GM19467 (cell line): ENCODE measurements around the gene ATP1B4.
"Not testable (repeated sequence)": the region's sequence is repeated elsewhere in the genome, so short reads cannot be mapped to it uniquely, and the experiment has no call there.

Experiments
- ATAC-seq: cut with Tn5 transposase; IDR thresholded peaks from one replicate; pipeline ENCODE4 v1.9.1; 2021; ENCODE audit warnings: mild to moderate bottlenecking, moderate library complexity; ENCODE audit not compliant: unreplicated experiment

The ATP1B4 gene

DNA sequence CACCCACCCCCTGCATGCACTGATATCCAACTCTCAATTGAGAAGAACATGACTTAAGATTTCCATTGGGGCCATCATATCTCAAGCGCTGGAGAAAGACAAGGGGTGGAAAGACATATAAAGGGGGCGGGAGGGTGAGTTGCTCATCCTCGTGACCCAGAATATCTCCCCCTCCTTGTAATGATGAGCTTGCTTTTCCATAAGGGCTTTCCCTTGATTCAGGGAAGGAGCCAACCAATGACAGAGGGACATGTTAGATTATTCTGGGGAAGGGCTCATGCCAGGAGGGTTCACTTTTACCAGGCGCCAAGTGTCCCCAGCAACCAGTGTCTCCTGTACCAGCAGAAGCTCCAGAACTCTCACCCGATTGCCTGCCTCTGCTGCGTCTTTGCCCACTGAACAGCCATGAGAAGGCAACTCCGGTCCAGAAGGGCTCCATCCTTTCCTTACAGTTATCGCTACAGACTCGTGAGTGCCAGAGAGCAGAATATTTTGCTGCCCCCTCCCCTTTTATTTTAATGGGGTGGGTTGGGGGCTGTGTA lies at the start of gene ATP1B4:
Gene ATP1B4, plus strand, starts transcription at position 326 of the 542 bp plus-strand sequence. Its CDS starts 80 bp downstream, at position 406.
- no peak for ATAC-seq

- no peak for ATAC-seq
Measured at GRCh38 chrX:120315776-120316175, 46.1 kb upstream of the ATP1B4 start.

DNA sequence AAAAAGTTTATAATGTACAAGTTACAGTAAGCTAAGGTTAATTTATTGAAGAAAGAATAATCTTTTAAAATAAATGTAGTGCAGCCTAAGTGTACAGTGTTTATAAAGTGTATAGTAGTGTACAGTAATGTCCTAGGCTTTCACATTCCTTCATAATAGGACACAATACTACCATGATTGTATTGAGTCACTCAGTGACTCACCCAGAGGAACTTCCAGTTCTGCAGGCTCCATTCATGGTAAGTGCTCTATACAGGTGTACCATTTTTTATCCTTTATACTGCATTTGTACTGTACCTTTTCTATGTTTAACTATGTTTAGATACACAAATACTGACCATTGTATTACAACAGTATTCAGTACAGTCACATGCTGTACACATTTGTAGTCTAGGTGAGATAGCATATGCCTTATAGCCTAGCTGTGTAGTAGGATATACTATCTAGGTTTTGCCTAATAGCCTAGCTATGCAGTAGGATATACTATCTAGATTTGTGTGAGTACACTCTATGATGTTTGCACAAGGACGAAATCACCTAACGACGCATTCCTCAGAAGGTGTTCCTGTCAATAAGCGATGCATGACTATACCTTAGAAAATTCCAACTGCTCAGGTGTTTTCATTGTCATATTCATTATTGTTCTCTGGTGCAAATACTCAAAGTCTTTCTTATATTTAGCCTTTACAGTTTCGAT lies 45.2 kb upstream of the ATP1B4 start:
- no peak for ATAC-seq

GRCh38 chrX:120318411-120318810 lies 43.5 kb upstream of the ATP1B4 start:
- ATAC-seq = no peak

GRCh38 chrX:120321520-120322281 lies 40.2 kb upstream of the ATP1B4 start:
- ATAC-seq = no peak

DNA sequence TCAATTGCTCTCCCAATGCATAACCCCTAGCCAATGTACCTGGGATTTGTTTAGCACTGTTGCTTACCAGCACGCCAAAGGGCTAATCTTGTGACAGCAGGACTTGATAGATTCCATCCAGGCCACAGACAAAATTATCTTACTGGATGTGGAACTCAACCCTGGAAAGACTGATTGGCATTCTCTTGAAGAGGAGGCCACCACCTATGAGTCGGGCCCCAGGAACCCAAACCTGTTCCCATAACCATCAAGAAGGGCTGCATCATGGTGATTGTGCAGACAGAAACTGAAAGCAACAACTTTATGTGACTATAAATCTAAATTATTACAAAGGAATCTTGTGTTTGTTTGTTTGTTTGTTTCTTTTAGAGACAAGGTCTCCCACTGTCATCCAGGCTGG lies 30.8 kb upstream of the ATP1B4 start:
- ATAC-seq = no peak

DNA sequence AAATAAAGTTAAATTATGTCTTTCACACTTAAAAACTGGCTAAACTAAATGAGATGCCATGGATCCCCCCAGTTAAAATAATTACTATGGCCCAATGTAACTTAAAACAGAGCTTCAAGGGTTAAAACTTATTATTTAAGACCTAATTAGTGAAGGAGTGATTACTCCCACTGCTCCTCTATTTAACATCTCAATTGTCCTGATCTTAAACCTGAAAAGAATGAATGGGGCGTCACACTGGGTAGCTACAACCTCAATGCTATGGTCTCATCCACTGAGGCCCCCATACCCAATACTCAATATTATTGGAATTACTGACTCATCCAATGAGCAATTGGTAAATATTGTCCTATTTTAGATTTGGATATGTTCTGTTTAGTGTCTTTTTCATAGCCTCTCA lies 29.5 kb upstream of the ATP1B4 start:
- no peak for ATAC-seq

GRCh38 chrX:120334151-120334550 lies 27.7 kb upstream of the ATP1B4 start:
- ATAC-seq = no peak

- ATAC-seq = no peak
Measured at GRCh38 chrX:120334603-120335002, 27.3 kb upstream of the ATP1B4 start.

GRCh38 chrX:120335289-120335688 lies 26.6 kb upstream of the ATP1B4 start:
- ATAC-seq = no peak

DNA sequence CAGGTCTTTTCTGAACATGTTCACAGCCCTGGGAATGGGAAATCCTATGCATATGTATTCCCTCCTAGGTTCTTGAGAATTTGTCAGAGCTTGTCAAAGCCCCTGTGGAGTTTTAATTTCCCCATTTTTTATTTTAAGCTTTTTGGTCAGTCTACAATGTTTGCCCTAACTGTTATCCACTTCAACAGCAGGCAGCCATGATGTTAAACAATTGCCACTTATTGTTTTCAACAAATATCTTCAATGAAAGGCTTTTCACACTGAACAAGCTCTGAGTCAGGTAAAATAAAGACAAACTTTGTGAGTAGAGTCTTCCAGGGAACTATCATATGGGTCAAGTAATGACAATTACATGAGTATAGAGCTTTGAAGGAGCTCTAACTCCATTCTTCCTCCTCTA lies 25.0 kb upstream of the ATP1B4 start:
- ATAC-seq = no peak

GRCh38 chrX:120344566-120344965 lies 17.3 kb upstream of the ATP1B4 start:
- not testable (repeated sequence) for ATAC-seq

DNA sequence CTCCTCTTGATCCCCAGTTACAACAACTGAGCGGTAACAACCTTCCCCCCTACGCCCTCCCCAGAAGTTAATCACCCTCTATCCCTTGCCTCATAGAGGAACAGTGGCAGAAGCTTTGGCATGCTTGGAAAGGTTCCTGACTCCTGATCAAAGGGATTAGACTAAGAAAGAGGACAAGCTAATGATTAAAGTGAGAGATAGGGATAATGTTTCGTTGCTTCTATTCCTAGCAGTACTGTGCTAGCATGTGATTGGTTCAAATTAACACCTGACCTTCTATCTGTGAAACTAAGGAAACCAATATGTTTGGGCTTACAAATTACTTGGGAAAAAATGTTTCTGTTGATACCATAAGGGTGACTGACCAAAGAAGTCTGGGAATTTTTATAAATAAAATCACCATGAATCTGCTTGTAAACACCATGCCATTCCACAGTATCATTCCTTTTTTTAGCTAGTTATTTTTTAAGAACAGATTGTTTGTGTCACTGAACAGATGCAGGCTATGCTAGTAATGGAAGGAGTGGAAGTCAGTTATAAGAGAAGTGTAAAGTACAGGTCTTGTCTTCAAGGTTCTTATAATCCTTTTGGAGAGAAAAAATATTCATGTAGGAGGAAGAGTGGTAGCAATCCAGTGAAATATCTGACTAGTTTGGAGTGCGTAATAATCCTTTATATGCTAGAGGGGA lies 11.3 kb upstream of the ATP1B4 start:
- no peak for ATAC-seq

- no peak for ATAC-seq
Measured at GRCh38 chrX:120356084-120356483, 5.8 kb upstream of the ATP1B4 start.

GRCh38 chrX:120357186-120357585 lies 4.7 kb upstream of the ATP1B4 start:
- ATAC-seq = no peak

DNA sequence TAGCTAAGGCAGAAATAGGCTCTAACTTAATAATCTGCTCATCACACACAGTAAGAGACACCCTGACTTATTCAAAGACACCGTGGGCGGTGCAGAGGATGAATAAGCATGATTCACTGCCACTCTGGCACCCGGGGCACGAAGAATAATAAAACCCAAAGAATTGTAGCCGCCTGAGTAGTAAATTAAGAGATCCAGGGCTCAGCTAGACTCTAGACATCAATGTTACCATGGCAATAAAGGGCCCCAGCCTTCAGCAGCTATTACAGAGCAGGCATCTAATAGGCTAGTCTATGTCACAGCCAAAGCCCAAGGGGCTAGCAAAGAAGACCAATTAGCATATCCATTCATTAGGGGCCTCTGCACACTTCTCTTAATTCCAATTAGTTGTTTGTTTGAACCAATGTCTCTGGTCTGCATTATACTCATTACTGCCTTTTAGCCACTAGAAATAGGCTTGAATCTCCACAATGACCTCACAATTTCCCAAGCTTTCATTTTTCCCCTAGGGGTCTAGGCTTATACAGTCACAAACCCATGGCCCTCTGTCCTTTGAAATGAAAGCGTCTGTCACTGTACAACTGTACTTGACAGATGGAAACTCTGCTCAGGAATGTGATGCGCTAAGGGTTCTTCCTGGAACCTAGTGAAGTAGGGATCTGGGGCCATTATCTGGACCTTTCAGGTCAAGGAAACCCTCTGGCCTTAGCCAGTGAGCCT lies 3.0 kb upstream of the ATP1B4 start:
- no peak for ATAC-seq

DNA sequence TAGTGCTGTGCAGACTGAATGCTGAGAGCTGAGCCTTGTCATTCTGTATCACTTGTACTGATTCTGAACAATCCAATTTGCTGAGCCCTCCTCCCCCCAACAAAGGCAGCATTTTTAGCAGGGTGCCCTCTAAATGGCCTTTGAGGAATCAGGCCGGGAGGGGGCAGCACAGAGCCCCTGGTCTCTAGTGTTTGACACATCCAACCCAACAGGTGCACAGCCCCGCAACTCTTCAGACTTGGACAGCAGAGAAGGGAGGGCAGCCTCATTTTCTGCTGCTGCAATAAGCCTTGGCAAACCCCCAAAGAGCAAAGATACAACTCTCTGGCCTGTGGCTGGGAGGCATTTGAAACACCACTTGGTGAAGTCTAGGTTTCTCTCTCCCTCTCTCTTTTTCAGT lies 3.4 kb downstream of the ATP1B4 start:
- peak; percentile 69 for ATAC-seq

DNA sequence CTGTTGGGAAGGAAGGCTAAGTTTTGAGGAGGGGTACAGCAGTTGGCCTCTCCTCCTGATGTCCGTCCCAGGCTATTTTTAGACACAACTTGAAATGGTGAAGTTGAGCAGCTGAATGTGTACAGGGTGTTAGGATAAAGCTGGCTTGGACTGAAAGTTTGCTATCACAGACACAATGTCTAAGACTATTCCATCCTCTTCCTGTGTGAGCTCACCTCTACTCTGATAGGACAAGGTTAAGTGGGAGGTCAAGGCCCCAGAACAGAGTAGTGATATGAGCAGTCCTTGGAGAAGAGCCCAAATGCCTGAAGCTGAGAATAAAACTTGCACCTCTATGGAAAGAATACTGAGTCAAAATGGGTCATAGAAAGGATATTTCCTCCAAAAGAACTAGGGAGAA lies 4.1 kb downstream of the ATP1B4 start:
- ATAC-seq = no peak

DNA sequence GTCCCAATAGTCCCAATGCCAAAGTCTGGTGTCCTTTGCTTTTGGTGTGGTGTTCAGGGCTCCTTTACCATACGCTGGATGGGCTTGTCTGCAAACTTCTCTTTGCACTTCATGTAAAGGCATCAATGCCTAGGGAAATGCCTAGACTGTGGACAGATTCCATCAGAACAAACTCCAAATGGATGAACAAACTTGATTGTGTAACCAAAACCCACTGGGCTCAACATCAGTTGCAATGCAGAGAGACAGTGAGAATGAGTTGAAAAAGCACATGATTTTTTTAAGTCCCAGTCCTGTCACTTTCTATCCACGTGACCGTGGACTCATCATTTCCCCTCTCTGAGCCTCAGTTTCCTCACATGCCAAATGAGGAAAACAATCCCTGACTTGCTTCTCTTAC lies 4.9 kb downstream of the ATP1B4 start:
- no peak for ATAC-seq

GRCh38 chrX:120367402-120368109 lies 5.7 kb downstream of the ATP1B4 start:
- ATAC-seq = no peak
